OCI-LY3 (cell line): Measurements from ENCODE around the gene NTRK1.

Experiments
- H2AFZ ChIP-seq: fragments of 200-600, 300-600 bp; shearing (Covaris generic); 2 replicates; pipeline ENCODE4 v1.6.0; 2014; ENCODE audit warnings: antibody characterized with exemption, low read depth, low read length
- H3K27ac ChIP-seq: fragments of 200-600, 300-600 bp; sonication (generic); 2 replicates; pipeline ENCODE4 v1.5.1; 2014; ENCODE audit warnings: mild to moderate bottlenecking, low read length, moderate library complexity, mixed read lengths
- H3K27me3 ChIP-seq: fragments of 200-600, 300-600 bp; sonication (generic); 2 replicates; pipeline ENCODE4 v1.6.1; 2014; ENCODE audit warnings: low read depth, low read length, mixed read lengths
- H3K36me3 ChIP-seq: fragments of 200-600, 300-600 bp; sonication (generic); replicated peaks from 2 replicates; pipeline ENCODE3; 2014; ENCODE audit warnings: low read depth, low read length, mixed read lengths
- H3K4me1 ChIP-seq: fragments of 300-600, 200-600 bp; sonication (generic); 2 replicates; pipeline ENCODE4 v1.6.1; 2014; ENCODE audit warnings: low read length, mixed read lengths
- H3K4me2 ChIP-seq: fragments of 200-600, 300-600 bp; sonication (generic); 2 replicates; pipeline ENCODE4 v1.6.1; 2014; ENCODE audit warnings: low read length, mixed read lengths
- H3K4me3 ChIP-seq: fragments of 300-600, 200-600 bp; sonication (generic); 2 replicates; pipeline ENCODE4 v1.5.1; 2014; ENCODE audit warnings: antibody characterized with exemption, mild to moderate bottlenecking, low read length, moderate library complexity
- H3K79me2 ChIP-seq: fragments of 300-600, 200-600 bp; shearing (Covaris generic); 2 replicates; pipeline ENCODE4 v1.6.1; 2014; ENCODE audit warnings: mild to moderate bottlenecking, low read length, mixed read lengths
- H3K9ac ChIP-seq: fragments of 300-600, 200-600 bp; shearing (Covaris generic); 2 replicates; pipeline ENCODE4 v1.6.0; 2014; ENCODE audit warnings: mild to moderate bottlenecking, low read length, moderate library complexity
- H3K9me3 ChIP-seq: fragments of 200-600, 300-600 bp; shearing (Covaris generic); 2 replicates; pipeline ENCODE4 v1.6.1; 2014; ENCODE audit warnings: low read length, mixed read lengths; ENCODE audit not compliant: insufficient read depth
- H4K20me1 ChIP-seq: fragments of 200-600, 300-600 bp; sonication (generic); 2 replicates; pipeline ENCODE4 v1.6.1; 2016; ENCODE audit warnings: low read length, mixed read lengths; ENCODE audit not compliant: insufficient read depth
- CTCF ChIP-seq: fragments of 200-600, 300-600 bp; sonication (generic); IDR thresholded peaks from 2 replicates; pipeline ENCODE4 v1.5.1; 2014; ENCODE audit warnings: antibody characterized with exemption, low read length, low read depth
- EZH2phosphoT487 ChIP-seq: fragments of 200-600 bp; shearing (Covaris generic); IDR thresholded peaks from 2 replicates; pipeline ENCODE4 v1.6.1; 2018; ENCODE audit warnings: antibody characterized with exemption, mixed run types, low read depth

The NTRK1 gene

DNA sequence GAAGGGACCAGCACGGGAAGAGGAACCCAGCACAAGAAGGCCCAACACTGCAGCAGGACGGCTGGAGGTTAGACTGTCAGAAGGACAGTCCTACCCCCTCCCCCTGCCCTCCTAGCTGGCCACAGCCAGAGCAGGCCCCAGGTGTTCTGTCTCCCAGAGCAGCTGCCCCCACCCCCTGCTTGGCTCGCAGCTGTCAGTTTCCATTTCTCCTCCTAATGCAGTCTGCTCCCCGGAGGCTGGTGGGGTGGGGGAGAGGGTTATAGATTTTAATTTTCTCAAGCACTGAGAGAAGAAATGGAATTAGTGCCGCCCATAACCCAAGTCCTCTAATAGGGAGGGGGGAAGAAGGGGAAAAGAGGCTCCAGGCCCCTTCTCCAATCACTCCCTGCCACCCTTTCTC lies 19.8 kb downstream of the NTRK1 start:
- H3K27ac ChIP-seq = no peak overlapping the region
- no peaks in the 10 kb centered on the region for H4K20me1 ChIP-seq
- no peak overlapping the region for H2AFZ ChIP-seq
- no peak overlapping the region for H3K4me3 ChIP-seq
- no peak overlapping the region for H3K9ac ChIP-seq
- no peaks in the 10 kb centered on the region for H3K9me3 ChIP-seq
- no peaks in the 10 kb centered on the region for H3K36me3 ChIP-seq
- peaks cover 39% of the 10 kb centered on the region for H3K27me3 ChIP-seq
- no peaks in the 10 kb centered on the region for H3K4me1 ChIP-seq
- H3K4me2 ChIP-seq = no peak overlapping the region
- no peaks in the 10 kb centered on the region for H3K79me2 ChIP-seq
- no peak for TF ChIP-seq EZH2phosphoT487
- no peak for TF ChIP-seq CTCF

- Histone ChIP-seq H3K4me3 (no peak overlapping the region), H3K27me3 (peaks cover 40% of the 10 kb centered on the region), H3K4me2 (no peak overlapping the region), H3K9ac (no peak overlapping the region), H3K79me2 (no peaks in the 10 kb centered on the region), H4K20me1 (no peaks in the 10 kb centered on the region), H2AFZ (no peak overlapping the region), H3K27ac (no peak overlapping the region), H3K4me1 (no peaks in the 10 kb centered on the region), H3K9me3 (no peaks in the 10 kb centered on the region), H3K36me3 (no peaks in the 10 kb centered on the region)
- no peak for TF ChIP-seq EZH2phosphoT487
- TF ChIP-seq CTCF = no peak
These were observed 20.4 kb downstream of the NTRK1 start for GRCh38 chr1:156881101-156881500.

DNA sequence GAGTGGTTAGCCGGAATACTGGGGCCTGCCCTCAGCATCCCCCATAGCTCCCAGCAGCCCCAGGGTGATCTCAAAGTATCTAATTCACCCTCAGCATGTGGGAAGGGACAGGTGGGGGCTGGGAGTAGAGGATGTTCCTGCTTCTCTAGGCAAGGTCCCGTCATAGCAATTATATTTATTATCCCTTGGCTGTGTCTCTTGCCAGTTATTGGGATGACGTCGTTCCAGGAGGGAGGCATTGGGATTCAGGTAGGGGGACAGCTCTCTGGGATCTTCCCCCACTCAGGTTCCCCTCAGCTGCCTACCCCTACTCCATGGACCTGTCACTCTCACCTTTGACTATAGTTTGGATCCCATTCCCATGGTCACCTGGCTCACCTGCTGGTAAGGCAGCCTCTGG lies 21.0 kb downstream of the NTRK1 start:
- Histone ChIP-seq H3K4me1 (no peaks in the 10 kb centered on the region), H3K4me3 (no peak overlapping the region), H4K20me1 (no peaks in the 10 kb centered on the region), H3K4me2 (no peak overlapping the region), H3K27ac (no peak overlapping the region), H3K79me2 (no peaks in the 10 kb centered on the region), H2AFZ (no peak overlapping the region), H3K36me3 (no peaks in the 10 kb centered on the region), H3K9me3 (no peaks in the 10 kb centered on the region), H3K9ac (no peak overlapping the region), H3K27me3 (peaks cover 40% of the 10 kb centered on the region)
- TF ChIP-seq CTCF (no peak), EZH2phosphoT487 (no peak)

- Histone ChIP-seq H3K79me2 (no peaks in the 10 kb centered on the region), H3K36me3 (no peaks in the 10 kb centered on the region), H3K27me3 (peaks cover 39% of the 10 kb centered on the region), H3K4me2 (no peak overlapping the region), H3K4me1 (no peaks in the 10 kb centered on the region), H4K20me1 (no peaks in the 10 kb centered on the region), H3K9me3 (no peaks in the 10 kb centered on the region), H3K9ac (no peak overlapping the region), H2AFZ (no peak overlapping the region), H3K4me3 (no peak overlapping the region), H3K27ac (no peak overlapping the region)
- TF ChIP-seq EZH2phosphoT487 (no peak), CTCF (no peak)
These were observed 21.9 kb downstream of the NTRK1 start for GRCh38 chr1:156882543-156882942.
